GM12873 (cell line): ENCODE measurements around the gene RNF225.

Source experiments
- TF ChIP-seq, protein P1 (sequence below): IDR thresholded peaks from 2 replicates; pipeline ENCODE4 v1.5.1; 2012; ENCODE audit warnings: low read depth, mild to moderate bottlenecking, moderate library complexity, low read length, control low read depth; ENCODE audit not compliant: insufficient read depth; ENCODE audit errors: missing control alignments

Gene RNF225

DNA sequence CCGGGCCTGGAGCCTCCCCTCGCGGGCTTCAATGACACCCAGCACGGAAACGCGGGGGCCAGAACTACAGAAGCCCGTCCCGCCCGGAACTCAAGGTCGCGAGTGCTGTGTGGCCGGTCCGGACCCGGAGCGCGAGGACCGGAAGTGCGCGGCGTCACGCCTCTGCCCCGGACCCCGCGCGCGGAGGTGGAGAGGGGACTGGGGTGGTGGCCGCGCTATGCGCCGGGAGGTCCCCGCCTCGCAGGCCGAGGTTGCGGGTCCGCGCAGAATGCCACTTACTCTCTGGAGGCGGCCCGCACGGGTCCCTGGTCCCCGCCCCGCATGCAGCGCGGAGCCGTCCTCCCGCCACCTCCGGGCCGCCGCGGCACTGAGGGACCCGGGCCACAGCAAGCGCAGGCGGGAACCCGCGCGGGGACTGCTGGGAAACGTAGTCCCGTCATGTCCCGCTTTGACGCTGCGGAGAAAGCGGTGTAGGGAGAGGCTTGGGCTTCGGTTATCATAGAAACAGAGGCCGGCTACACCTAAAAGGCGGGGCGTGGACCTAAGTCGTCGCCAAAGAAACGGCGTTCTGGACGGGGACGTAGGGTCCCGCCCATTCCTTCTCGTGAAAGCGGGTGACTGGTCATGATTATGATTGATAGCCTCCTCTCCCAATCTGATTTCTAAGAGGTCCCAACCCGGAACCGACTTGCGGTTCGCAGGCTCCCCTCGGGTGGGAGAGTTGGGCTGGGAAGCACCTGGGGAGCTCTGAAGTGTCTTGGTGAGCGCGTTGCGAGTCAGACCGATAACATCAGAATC lies 14.6 kb upstream of the RNF225 start, which contains the start of gene ZNF837:
ZNF837 (minus strand) TSS at position 369 of the 798 bp plus-strand sequence. CDS start 11,698 bp downstream, outside the sequence.
- TF ChIP-seq, protein P1, sequence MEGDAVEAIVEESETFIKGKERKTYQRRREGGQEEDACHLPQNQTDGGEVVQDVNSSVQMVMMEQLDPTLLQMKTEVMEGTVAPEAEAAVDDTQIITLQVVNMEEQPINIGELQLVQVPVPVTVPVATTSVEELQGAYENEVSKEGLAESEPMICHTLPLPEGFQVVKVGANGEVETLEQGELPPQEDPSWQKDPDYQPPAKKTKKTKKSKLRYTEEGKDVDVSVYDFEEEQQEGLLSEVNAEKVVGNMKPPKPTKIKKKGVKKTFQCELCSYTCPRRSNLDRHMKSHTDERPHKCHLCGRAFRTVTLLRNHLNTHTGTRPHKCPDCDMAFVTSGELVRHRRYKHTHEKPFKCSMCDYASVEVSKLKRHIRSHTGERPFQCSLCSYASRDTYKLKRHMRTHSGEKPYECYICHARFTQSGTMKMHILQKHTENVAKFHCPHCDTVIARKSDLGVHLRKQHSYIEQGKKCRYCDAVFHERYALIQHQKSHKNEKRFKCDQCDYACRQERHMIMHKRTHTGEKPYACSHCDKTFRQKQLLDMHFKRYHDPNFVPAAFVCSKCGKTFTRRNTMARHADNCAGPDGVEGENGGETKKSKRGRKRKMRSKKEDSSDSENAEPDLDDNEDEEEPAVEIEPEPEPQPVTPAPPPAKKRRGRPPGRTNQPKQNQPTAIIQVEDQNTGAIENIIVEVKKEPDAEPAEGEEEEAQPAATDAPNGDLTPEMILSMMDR: no peak

DNA sequence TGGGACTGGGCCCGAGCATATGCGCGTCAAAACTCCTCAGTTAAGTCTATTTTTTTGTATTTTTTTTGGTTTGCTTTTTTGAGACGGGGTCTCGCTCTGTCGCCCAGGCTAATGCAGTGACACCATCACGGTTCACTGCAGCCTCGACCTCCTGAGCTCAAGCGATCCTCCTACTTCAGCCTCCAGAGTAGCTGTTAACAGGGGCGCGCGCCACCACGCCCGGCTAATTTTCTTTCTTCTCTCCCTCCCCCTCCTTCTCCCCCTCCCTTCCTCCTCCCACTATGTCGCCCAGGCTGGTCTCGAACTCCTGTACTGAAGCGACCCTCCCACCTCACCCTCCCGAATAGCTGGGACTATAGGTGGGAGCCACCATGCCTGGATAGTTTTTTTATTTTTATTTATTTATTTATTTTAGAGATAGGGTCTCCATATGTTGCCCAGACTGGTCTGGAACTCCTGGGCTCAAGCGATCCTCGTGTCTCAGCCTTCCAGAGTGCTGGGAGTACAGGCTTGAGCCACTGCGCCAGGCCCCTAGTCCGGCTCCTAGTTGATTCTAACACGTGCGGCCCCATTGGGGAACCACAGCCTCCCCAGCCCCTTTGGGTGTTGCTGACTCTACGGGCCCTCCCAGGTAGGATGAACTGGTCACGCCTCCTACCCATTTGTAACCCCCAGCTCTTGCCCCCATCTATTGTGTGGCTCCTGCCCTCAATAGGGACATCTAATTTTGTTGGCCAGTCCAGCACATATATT lies 13.8 kb upstream of the RNF225 start:
- TF ChIP-seq, protein P1: no peak

DNA sequence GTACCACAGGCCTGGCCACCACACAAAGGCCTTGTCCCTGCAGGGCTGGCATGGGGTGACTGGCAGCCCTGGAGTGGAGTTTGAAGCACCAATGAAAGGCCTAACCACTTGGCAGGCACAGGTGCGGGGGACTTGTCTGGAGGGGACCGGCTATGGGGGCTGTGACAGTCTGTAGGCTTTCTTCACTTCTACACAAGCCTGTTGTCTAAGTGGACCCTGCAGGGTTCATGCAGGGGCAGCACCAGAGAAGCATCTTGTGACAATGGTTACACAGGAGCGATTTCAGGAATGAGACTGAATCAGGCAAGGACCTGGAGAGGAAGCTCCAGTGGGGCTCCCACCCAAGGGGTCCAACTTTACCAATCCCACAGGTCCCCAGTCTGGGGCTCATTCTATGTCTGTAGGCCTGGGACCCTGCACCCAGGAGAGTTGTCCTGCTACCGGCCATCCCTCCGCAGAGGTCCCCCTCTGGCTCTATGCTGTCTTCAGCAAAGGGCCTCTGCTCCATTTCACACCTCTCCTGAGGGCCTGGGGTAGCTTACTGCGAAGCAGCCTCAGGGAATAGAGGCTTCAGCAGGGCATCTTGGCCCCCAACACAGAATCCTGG lies 12.4 kb upstream of the RNF225 start:
- TF ChIP-seq, protein P1: no peak

DNA sequence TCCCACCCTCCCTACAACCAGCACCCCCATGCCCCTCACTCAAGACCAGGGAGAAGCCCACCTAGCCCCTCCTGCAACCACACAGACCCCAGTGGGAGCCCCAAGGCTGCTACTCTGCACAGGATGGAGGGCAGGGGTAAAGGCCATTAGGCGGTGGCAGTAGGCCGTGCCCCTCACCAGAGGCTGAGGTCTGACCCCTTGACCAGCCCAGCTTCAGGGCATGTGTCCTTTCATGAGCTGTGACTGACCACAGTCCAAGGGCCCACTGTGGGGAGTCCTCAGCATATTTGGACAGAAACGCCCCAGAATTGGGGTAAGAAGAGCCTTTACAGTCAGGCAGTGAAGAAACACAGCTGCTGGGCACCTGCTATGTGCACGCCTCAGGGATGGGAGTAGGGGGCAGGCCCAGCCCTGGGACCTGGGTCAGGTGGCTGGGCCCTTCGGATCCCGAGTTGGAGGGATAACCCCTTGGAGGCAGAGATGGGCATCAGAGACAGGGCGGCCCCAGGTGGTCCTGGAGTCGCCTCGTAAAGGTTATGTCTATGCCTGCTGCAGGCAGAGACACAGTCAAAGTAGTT lies 10.1 kb upstream of the RNF225 start:
- TF ChIP-seq, protein P1: no peak

DNA sequence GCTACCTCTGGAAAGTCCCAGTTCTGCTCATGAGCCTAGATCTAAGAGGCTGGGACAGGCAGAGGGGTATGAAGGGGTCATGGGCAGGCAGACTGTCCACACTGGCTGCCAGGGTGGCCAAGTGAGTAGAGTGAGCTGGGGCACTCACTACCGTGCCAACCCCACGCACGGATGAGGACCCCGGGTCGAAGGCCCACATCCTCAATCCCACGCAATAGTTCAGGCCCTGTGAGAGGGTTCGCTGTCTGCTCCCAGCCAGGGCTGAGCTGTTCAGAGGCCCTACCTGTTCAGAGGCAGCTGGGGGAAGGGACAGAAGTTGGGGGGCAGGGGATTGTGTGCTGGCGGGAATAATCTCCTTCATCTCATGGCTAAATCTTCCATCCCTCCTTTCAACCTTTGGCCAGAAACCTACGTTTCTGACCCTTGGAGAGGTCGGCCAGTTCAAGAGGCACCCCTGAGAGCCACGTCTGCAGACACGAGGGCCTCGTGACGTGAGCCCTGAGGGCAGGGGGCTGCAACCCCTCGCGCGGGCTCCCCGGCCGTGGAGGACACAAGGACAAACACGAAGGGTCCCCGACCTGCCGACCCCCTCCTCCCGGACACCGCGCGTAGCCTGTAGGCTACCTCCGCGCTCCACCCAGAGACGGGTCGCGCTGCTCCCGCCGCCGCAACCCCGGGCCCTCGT lies 9.4 kb upstream of the RNF225 start:
- TF ChIP-seq, protein P1: no peak

DNA sequence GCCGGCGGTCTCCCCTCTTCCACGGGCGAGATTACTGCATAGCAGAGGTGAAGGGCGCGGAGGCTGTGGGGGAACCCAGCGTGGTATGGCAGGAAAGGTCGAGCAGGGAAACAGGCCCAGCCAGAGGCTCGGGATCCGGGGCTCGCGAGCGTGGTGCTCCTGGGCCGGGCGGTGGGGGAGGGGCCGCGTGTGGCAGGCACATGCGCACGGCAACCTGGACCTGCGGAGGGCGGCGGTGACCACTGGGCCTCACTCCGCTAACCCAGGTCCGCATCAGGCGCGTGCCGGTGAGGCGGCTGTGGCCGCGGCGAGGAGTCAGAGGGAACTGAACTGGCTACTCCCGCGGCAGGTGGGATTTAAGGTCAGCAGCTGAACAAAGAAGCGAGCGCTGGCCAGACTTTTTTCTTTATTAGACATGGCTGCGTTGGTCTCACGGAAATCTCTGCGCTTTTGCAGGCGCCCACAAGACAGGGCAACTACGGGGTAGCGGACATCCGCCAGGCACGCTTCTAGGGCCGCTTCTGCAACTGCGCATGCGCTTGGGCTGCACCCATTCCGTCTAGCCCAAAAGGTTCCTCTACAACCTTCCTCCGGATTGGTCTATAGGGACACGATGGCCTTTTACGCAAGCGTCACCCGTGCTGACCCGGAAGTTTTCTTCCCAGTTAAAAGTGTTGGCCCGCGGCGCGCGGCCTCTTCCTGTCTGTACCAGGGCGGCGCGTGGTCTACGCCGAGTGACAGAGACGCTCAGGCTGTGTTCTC lies 8.7 kb upstream of the RNF225 start, which contains the start of gene RPS5:
RPS5 (plus strand) TSS at position 694 of the 762 bp plus-strand sequence. CDS start 869 bp downstream, outside the sequence.
- TF ChIP-seq, protein P1: no peak
